Adrenal gland (tissue), 5 donors: Measurements from ENCODE around the gene TEX54.

Experiments used
- CTCF ChIP-seq, 6 experiments: fragments of 450-650 bp in 4 of 6; fragments of 200-600 bp in 2 of 6; sonication (generic) in 1 of 6; IDR thresholded peaks; 1 replicate in 5 of 6; 2 replicates in 1 of 6; pipeline versions ENCODE4 v1.5.1 to v1.8.0; 2016 to 2021; ENCODE audit warnings: antibody characterized with exemption in 6 of 6, mild to moderate bottlenecking in 2 of 6, moderate library complexity in 1 of 6
- POLR2A ChIP-seq, 2 donors: fragments of 450-650 bp; IDR thresholded peaks; one replicate each; pipeline ENCODE4 v1.6.1; 2017; ENCODE audit warnings: antibody characterized with exemption in 2 of 2, mild to moderate bottlenecking in 2 of 2, moderate library complexity in 1 of 2
- donor health status: DM: no; HTN: no; CAD: no.

DNA sequence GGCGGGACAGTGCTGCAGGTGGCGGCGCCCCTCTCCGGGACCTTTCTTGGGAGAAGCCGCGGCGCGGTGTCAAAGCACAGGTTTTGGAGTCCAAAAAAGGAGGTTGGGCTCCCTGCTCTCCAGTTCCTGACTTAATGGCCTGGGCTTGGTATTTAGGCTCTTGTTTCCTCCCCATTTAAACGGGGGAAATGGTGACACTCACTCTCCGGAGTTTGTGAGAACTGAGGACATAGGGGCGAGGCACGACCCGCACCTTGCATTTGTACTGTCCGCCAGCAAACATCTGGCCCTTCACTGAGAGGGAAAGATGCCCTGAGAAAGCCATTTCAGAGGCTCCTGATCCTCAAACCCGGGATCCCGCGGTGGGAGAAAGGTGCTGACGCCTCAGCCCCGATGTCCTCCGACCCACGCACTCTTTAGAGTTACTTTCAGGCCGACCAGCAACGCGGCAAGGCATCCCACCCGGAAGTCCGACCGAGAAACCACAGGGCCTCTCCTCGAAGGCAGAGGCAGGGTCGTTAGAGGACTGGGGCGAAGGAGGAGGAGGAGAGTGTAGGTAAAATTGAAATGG lies 9.6 kb upstream of the TEX54 start:
- TF ChIP-seq CTCF (IDR thresholded peaks at IDR 0.05) (no peak), POLR2A (IDR thresholded peaks at IDR 0.05) (no peak)
